Thyroid gland (tissue), 4 donors: ENCODE data around the gene ZNF837. TPM values are rescaled to one million over a fixed set of nuclear protein-coding genes. Genes with fewer than 3 reads are reported as not detected.

ENCODE experiments used
- DNase-seq, 2 donors: peaks; one replicate each; pipeline ENCODE4 v3.0.0-alpha.2; 2019
- H3K27ac ChIP-seq, 3 donors: fragments of 200-600 bp; sonication (generic); 1 replicate in 2 of 3; 2 replicates in 1 of 3; pipeline ENCODE4 v1.5.1; 2016 to 2019; ENCODE audit warnings: mild to moderate bottlenecking in 1 of 3, moderate library complexity in 1 of 3
- H3K27me3 ChIP-seq: fragments of 200-600 bp; sonication (generic); one replicate; pipeline ENCODE4 v1.5.1; 2019
- H3K36me3 ChIP-seq, 2 donors: fragments of 200-600 bp; sonication (generic); one replicate each; pipeline ENCODE4 v1.5.1; 2016 to 2019
- H3K4me1 ChIP-seq, 2 donors: fragments of 200-600 bp; sonication (generic); one replicate each; pipeline ENCODE4 v1.5.1; 2017 to 2019
- H3K4me3 ChIP-seq, 3 donors: fragments of 200-600 bp; sonication (generic); replicated peaks in 1 of 3; 1 replicate in 2 of 3; 2 replicates in 1 of 3; pipeline ENCODE4 v1.5.1; 2016; ENCODE audit warnings: mild to moderate bottlenecking in 1 of 3
- H3K9me3 ChIP-seq: fragments of 200-600 bp; sonication (generic); one replicate; pipeline ENCODE4 v1.5.1; 2017
- POLR2A ChIP-seq, 2 donors: fragments of 450-650 bp; IDR thresholded peaks; one replicate each; pipeline ENCODE4 v1.6.1; 2017; ENCODE audit warnings: antibody characterized with exemption in 2 of 2, mild to moderate bottlenecking in 2 of 2, moderate library complexity in 1 of 2
- WGBS, 2 donors: methylation state at CpG; one replicate each; pipeline ENCODE4 v1.1.5; 2017; 5-methylcytosine and 5-hydroxymethylcytosine counted together
- intact Hi-C: fragments of 100-400 bp; cut with DNase I; formaldehyde crosslinking; loops from one replicate; pipeline ENCODE4 v1.15.1; 2023
- total RNA-seq, 4 donors: library from RNA; depleted of rRNA; stranded (reverse); fragments of >200 nt; gene quantifications; one replicate each; pipeline ENCODE4 v1.2.3, GENCODE V29; 2016
- TF ChIP-seq, protein P1 (sequence below), 6 experiments: fragments of 200-600 bp in 3 of 6; fragments of 450-650 bp in 3 of 6; sonication (generic) in 3 of 6; IDR thresholded peaks; one replicate each; pipeline ENCODE4 v1.5.1; 2016 to 2019; ENCODE audit warnings: antibody characterized with exemption in 6 of 6, mild to moderate bottlenecking in 2 of 6, inconsistent platforms in 1 of 6, moderate library complexity in 1 of 6

The ZNF837 gene
- total RNA-seq, 4 donors from 2014 or later, result 6.3 to 16.4 (median 15.1) TPM

DNA sequence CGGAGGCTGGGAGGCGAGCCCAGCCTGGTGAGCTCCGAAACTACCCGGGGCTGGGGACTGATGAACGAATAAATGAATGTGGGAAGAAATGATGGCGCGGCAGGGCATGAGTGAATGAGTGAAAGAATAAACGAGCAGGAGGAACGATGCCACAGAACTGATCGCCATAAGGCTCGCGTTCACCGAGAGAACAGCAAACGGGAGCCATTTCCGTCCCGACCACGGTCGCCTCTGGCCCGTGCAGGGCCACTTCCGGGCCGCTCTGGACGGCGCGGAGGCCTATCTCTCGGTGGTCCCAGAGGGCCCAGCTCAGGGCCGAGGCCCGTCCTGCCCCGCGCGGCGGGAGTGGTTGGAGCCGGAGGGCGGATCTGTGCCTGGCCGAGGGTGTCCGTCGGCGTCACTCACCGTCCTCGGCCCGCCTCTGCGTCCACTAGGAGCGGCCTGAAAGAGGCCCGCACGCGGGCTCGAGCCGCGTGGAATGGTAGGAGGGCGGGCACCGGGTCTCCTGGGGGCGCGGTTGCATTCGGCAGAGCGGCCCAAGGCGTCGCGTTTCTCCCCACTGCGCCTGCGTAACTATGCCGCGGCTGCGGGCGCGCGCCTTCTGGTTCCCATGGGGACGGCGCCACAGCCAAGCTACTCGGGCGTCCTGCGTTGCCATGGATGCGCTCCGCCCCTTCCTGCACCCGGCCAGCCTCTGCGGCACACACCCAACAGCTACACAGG is 18.4 kb downstream of the ZNF837 start, which contains the start of gene ZNF497:
TSS of gene ZNF497 (minus strand) at position 480 of the 723 bp plus-strand sequence. CDS start 5,116 bp downstream, outside the sequence.
- TF ChIP-seq POLR2A (IDR thresholded peaks at IDR 0.05), result peak in 1 of 2 donors; percentile 75
- TF ChIP-seq, protein P1, sequence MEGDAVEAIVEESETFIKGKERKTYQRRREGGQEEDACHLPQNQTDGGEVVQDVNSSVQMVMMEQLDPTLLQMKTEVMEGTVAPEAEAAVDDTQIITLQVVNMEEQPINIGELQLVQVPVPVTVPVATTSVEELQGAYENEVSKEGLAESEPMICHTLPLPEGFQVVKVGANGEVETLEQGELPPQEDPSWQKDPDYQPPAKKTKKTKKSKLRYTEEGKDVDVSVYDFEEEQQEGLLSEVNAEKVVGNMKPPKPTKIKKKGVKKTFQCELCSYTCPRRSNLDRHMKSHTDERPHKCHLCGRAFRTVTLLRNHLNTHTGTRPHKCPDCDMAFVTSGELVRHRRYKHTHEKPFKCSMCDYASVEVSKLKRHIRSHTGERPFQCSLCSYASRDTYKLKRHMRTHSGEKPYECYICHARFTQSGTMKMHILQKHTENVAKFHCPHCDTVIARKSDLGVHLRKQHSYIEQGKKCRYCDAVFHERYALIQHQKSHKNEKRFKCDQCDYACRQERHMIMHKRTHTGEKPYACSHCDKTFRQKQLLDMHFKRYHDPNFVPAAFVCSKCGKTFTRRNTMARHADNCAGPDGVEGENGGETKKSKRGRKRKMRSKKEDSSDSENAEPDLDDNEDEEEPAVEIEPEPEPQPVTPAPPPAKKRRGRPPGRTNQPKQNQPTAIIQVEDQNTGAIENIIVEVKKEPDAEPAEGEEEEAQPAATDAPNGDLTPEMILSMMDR (IDR thresholded peaks at IDR 0.05), result no peak
- WGBS, 2 donors, result 0% methylated on average over 20 to 24 of the region's 74 CpGs
- no peaks in the 10 kb centered on the region for H3K9me3 ChIP-seq
- no peaks in the 10 kb centered on the region for H3K36me3 ChIP-seq
- H3K27ac ChIP-seq, result peak within 1 kb of the TSS; percentile 60 to 95 (median 81)
- H3K27me3 ChIP-seq, result no peaks in the 10 kb centered on the region
- H3K4me1 ChIP-seq, result peaks cover 0 to 5% of the 10 kb centered on the region in 2 donors
- H3K4me3 ChIP-seq, result peak within 1 kb of the TSS; percentile 56 to 88 (median 83)
- peak; percentile 97 to 98 for DNase-seq
- intact Hi-C loops, result no loop called here

DNA sequence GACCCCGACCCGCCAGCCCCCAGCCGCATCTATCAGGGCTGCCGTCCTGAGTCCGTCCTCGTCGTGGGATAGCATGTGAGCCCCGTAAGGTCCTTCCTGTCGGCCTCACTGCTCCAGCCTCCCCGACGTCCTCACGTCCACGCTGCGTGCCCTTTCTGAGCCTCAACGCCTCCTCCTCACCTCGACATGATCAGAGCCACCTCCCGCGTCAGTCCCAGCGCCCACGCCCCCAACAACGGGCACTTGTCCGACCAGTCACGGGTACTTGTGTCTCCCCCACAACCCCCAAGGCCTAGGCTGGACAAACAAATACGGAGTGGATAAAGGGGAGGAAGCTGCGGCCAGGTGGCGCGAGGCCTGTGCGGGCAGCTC is 18.9 kb downstream of the ZNF837 start:
- Histone ChIP-seq H3K4me3 (peak overlapping the region; percentile 56 to 88 (median 83)), H3K27ac (peak overlapping the region; percentile 60 to 95 (median 81)), H3K27me3 (no peaks in the 10 kb centered on the region), H3K4me1 (peaks cover 0 to 5% of the 10 kb centered on the region in 2 donors), H3K36me3 (no peaks in the 10 kb centered on the region), H3K9me3 (no peaks in the 10 kb centered on the region)
- DNase-seq, result peak in 1 of 2 donors; percentile 42
- WGBS, 2 donors, result 2 to 4% methylated on average over 24 to 28 of the region's 28 CpGs
- TF ChIP-seq, protein P1 (IDR thresholded peaks at IDR 0.05), result no peak
- TF ChIP-seq POLR2A (IDR thresholded peaks at IDR 0.05), result no peak
- intact Hi-C loops, result no loop called here

DNA sequence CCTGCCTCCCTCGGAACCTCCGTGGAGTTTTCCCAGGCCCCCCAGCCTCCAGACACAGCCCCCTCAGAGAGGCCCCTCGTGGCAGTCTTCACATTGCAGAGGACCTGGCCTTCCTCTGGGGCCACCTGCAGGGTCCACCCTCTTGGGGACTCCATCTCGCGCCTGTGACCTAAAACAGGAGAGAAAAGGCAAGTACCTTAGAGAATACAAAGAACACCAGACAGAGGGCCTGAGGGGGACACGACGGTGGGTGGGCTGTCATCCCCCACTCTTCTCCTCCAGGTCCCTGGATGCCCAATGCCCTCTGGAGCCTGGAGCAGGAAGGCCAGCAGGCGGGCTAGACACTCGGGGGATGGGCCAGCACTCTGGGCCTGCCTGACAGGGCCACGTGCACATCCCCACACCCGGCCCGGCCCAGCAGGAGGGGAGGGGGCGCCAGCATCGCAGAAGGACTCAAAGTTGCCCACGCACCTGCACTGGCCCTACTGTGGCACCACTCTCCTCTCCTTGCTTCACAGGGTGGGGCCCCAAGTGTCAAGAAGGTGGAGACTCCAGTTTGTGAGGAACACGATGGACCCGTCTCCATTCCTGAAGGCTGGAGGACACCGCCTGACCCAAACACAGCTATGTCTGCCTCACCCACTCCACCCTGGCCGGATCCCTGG is 23.2 kb downstream of the ZNF837 start:
- H3K27me3 ChIP-seq, result no peaks in the 10 kb centered on the region
- H3K4me1 ChIP-seq, result peaks cover 0 to 5% of the 10 kb centered on the region in 2 donors
- 76 to 86% methylated on average over 13 to 16 of the region's 19 CpGs for WGBS, 2 donors
- H3K9me3 ChIP-seq, result no peaks in the 10 kb centered on the region
- H3K27ac ChIP-seq, result no peak overlapping the region
- DNase-seq, result no peak
- TF ChIP-seq POLR2A (IDR thresholded peaks at IDR 0.05), result no peak
- intact Hi-C loops, result no loop called here
- H3K4me3 ChIP-seq, result no peak overlapping the region
- no peaks in the 10 kb centered on the region for H3K36me3 ChIP-seq

DNA sequence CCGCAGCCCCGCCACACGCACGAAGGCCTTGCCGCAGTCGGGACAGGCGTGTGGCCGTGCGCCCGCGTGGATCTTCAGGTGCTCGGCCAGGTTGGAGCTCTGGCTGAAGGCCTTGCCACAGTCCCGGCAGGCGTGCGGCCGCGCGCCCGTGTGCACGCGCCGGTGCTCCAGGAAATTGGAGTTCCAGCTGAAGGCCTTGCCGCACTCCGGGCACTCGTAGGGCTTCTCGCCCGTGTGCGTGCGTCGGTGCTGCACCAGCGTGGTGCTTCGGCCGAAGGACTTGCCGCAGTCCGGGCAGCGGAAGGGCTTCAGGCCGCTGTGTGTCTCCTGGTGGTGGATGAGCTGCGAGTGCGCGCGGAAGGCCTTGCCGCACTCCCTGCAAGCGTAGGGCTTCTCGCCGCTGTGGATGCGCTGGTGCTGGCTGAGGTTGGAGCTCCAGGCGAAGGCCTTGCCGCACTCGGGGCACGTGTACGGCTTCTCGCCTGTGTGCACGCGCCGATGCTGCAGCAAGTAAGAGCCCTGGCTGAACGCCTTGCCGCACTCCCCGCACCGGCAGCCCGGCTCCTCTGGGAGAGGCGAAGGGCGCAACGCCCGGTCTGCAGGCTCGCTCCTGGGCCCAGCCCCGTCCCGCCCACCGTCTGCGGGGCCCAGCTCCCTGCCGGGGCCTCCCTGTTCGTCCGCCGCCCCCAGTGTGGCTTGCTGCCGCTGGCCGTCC is 23.9 kb downstream of the ZNF837 start:
- no peaks in the 10 kb centered on the region for H3K9me3 ChIP-seq
- WGBS, 2 donors, result 58 to 59% methylated on average over 12 to 33 of the region's 75 CpGs
- H3K4me1 ChIP-seq, result peaks cover 0 to 5% of the 10 kb centered on the region in 2 donors
- H3K27ac ChIP-seq, result no peak overlapping the region
- H3K36me3 ChIP-seq, result no peaks in the 10 kb centered on the region
- no peaks in the 10 kb centered on the region for H3K27me3 ChIP-seq
- TF ChIP-seq, protein P1 (IDR thresholded peaks at IDR 0.05), result no peak
- no peak for TF ChIP-seq POLR2A (IDR thresholded peaks at IDR 0.05)
- H3K4me3 ChIP-seq, result no peak overlapping the region
- intact Hi-C loops, result no loop called here
- no peak for DNase-seq

DNA sequence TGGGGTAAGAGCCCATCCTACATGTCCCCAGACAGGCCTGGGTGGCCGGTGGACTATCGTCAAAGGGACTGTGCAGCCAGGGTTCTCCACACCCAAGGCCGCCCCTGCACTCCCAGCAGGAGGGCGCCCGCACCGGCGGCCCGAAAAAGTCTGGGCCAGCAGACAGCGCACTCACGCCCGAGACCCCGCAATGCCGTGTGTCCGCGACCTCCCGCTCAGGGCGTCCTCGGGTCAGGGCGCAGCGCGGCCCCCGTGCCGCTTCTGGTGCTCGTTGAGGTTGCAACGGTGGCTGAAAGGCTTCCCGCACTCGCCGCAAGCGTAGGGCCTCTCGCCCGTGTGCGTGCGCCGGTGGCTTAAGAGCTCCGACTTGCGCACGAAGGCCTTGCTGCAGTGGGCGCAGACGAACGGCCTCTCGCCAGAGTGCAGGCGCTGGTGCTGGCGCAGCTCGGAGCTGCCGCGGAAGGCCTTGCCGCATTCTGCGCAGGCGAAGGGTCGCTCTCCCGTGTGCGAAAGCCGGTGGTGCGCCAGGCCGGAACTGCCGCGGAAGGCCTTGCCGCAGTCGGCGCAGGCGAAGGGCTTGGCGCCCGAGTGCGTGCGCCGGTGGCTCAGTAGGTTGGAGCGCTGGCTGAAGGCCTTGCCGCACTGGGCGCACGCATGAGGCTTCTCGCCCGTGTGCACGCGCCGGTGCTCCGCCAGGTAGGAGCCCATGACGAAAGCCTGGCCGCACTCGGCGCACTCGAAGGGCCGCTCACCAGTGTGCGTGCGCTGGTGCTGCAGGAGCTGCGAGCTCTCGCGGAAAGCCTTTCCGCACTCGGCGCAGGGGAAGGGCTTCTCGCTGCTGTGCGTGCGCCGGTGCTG is 24.7 kb downstream of the ZNF837 start:
- no peaks in the 10 kb centered on the region for H3K9me3 ChIP-seq
- H3K4me3 ChIP-seq, result no peak overlapping the region
- H3K27ac ChIP-seq, result no peak overlapping the region
- DNase-seq, result no peak
- intact Hi-C loops, result no loop called here
- no peaks in the 10 kb centered on the region for H3K27me3 ChIP-seq
- H3K4me1 ChIP-seq, result no peaks in the 10 kb centered on the region
- H3K36me3 ChIP-seq, result no peaks in the 10 kb centered on the region
- TF ChIP-seq, protein P1 (IDR thresholded peaks at IDR 0.05), result no peak
- no peak for TF ChIP-seq POLR2A (IDR thresholded peaks at IDR 0.05)
- 45 to 62% methylated on average over 11 to 20 of the region's 94 CpGs for WGBS, 2 donors
